HG02588 (cell line): ENCODE results near the gene STAT5B.
"Not testable (repeated sequence)": the region's sequence is repeated elsewhere in the genome, so short reads cannot be mapped to it uniquely, and the experiment has no call there.

Experiments used
- ATAC-seq: cut with Tn5 transposase; IDR thresholded peaks from one replicate; pipeline ENCODE4 v1.9.1; 2021; ENCODE audit warnings: mild to moderate bottlenecking, moderate library complexity; ENCODE audit not compliant: unreplicated experiment

Gene STAT5B

GRCh38 chr17:42276359-42276608 is at the start of gene STAT5B:
Gene STAT5B, minus strand, starts transcription at chr17:42276391. Its CDS starts 44,264 bp downstream, at chr17:42232127.
- ATAC-seq, result peak; percentile 62

DNA sequence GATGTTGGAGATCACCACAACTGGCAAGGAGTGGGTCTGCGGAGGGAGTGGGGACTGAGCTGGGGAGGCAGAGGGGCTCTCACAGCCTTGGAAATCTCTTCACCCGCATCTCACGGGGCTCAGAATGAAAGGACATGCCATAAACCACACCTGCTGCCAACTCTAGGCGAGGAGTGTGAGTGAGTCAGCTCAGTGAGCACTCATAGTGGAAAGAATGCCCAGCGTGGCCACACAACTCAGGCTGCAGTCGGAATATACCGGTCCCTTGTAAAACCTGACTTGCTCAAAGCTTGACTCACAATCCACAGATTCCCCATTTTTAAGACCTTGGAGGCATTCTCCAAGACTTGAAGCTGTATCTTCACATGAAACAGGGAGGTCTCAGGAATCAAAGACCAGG is 48.8 kb upstream of the STAT5B start:
- ATAC-seq, result no peak

- ATAC-seq, result no peak
Measured at GRCh38 chr17:42323268-42323773, 47.1 kb upstream of the STAT5B start.

- no peak for ATAC-seq
Measured at GRCh38 chr17:42322382-42323267, 46.4 kb upstream of the STAT5B start.

- no peak for ATAC-seq
Measured at GRCh38 chr17:42321555-42321954, 45.4 kb upstream of the STAT5B start.

GRCh38 chr17:42317967-42318366 is 41.8 kb upstream of the STAT5B start:
- not testable (repeated sequence) for ATAC-seq

GRCh38 chr17:42317266-42317845 is 41.2 kb upstream of the STAT5B start:
- no peak for ATAC-seq

DNA sequence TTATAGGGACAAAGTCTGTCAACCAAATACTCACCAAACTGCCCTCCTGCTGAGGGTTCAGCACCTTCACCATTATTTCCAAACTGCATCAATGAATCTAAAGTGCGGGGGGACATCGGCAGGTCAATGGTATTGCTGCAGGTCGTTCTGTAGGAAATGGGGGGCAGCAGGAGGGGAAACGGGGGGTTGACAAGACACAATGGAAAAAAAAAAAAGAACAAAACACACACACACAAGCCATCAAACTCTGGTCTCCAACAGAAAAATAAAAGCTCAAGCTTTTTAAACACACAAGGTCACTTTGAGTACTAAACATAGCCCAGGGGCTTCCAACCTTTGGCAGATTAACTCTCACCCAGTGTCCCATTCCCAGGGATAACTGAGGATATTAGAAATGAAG is 40.6 kb upstream of the STAT5B start:
- ATAC-seq, result no peak

- no peak for ATAC-seq
Measured at GRCh38 chr17:42315402-42316156, 39.4 kb upstream of the STAT5B start.

DNA sequence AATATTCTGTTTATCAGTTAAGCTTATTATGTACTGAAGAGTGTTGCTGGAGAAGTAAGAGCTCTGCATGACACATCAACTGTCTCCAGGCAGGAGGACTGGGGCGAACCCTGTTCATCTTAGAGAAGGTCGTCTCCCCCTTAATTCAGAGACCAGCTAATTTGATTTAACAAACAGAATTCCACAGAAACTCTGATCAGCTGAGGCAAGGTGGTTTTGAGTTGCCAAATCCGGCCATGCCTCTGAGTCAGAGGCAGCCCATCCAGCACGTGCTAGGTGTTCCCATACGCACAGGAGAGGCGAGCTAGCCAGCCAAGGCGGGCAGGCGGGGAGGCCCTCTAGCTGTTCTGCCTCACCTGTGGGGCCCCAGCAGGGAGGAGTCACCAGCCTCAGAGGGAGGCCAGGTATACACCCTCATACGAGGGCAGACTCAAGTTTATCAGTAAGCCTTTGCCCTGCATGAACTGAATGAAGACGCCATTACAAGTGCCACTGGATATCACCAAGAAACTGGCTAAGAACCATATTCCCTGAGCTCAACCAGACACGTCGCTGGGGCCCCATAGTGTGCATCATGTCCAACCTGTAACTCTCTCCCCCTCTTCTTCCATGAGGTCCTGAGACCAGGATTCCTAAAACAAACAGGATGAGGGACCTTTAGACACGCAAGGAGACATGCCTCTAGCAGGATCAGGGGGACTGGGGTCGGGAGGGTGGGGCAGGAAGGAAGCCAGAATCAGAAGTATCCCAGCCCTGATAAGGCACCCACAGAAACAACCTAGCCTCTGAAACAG is 37.8 kb upstream of the STAT5B start:
- no peak for ATAC-seq

DNA sequence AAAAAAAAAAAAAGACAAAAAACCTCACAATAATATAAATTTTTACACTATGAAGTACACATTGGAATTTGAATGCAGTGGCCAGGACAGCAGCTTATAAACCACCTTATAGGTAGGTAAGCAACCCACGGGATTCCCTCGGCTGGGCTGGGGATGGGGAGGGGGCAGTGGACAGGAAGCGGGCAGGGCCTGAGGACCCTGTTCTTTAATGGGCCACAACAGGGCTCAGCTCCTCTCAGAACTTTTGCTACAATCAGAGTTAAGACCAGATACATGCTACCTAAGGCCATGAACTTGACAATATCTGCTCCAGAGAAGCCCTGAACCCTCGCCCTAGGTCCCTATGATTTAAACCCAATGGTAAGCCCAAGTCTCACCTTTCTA is 37.2 kb upstream of the STAT5B start:
- ATAC-seq, result no peak

DNA sequence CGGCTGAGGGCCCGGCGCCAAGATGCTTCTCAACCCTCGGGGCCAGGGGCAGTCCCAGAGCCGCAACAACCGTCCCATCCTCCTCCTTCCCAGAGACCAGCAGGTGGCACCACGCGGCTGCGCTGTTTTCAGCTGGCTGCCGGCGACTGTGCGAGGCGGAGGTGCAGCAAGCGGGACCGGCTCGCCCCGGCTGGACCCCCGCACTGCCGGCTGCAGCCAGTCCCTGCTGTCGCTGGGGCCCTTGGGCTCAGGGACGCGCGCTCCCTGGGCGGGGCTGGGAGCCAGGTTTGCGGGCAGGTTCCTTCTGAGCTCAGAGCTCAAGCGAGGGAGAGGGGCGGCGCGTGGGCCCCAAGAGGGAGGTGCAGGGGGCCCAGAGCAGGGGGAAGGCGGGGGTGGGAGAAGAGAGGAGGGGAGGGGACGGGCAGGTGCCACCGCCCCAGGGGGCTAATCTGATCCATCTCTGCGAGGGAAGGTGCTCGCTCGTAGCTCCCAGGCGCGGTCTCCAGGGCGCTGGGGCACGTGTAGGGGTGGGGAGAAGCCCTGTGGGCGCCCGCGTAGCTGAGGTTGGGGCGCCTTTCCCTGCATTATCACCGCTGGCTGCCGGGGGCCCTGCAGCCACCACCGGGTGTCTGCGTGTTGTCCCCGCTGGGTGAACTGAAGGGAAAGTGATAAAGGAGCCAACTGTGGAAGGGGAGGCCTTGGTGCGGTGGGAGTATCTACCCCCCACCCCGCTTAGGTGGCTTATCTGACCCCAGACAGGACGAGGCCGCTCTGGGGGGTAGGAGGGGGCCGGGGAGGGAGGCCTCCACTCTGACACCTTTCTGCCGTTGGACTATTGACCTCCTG is 36.3 kb upstream of the STAT5B start:
- no peak for ATAC-seq

DNA sequence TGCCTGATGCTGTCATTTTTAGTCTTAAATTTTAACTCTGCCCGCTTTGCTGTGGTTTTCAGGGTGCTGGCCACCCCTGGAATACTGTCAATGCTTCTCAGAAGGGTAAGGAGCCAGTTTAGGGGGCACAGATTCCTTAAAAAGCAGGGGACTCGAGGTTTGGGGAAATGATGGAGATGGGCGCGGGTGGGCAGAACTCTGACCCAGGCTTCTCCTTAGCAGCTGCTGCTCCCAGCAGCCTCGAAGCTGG is 35.8 kb upstream of the STAT5B start:
- ATAC-seq, result no peak

DNA sequence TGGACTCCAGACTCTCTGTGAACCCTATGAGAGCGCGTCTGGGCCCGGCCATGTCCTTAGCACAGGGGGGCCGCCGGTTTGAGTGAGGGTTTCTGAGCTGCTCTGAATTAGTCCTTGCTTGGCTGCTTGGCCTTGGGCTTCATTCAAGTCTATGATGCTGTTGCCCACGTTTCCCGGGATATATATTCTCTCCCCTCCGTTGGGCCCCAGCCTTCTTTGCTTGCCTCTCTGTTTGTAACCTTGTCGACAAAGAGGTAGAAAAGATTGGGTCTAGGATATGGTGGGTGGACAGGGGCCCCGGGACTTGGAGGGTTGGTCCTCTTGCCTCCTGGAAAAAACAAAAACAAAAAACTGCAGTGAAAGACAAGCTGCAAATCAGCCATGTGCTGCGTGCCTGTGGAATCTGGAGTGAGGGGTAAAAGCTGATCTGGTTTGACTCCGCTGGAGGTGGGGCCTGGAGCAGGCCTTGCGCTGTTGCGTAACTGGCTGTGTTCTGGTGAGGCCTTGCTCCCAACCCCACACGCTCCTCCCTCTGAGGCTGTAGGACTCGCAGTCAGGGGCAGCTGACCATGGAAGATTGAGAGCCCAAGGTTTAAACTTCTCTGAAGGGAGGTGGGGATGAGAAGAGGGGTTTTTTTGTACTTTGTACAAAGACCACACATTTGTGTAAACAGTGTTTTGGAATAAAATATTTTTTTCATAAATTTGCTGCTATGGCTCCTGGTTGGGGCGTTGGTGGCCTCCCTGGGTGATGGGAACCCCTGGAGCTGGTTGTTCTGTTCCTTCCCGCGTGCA is 35.2 kb upstream of the STAT5B start:
- no peak for ATAC-seq

- ATAC-seq, result no peak
Measured at GRCh38 chr17:42310787-42311215, 34.6 kb upstream of the STAT5B start.

DNA sequence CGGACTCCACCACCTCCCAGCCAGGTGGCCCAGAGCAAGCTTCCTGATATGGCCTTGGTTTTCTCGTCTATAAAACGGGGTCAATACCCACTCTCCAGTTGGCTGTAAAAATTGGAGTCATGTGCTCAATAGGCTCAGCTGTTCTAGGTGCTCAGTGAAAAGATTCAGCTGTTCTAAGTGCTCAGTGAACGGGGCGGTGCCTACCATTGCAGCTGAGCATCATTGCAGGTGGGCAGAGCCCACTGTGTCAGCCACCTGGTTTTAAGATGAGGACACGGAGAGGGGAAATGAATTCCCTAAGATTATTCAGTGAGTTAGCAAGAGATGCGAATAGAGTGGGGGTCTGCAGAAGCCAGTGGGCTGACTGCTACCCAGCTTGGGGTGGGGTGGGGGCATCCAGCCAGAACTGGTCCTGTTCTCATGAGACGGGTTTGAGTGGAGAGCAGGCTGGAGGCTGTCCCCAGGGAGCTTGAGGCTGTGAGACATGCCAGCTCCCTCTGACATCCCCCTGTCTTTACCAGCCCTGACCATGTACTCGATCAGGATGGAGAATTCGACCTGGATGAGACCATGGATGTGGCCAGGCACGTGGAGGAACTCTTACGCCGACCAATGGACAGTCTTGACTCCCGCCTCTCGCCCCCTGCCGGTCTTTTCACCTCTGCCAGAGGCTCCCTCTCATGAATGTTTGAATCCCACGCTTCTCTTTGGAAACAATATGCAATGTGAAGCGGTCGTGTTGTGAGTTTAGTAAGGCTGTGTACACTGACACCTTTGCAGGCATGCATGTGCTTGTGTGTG is 34.0 kb upstream of the STAT5B start:
- no peak for ATAC-seq

DNA sequence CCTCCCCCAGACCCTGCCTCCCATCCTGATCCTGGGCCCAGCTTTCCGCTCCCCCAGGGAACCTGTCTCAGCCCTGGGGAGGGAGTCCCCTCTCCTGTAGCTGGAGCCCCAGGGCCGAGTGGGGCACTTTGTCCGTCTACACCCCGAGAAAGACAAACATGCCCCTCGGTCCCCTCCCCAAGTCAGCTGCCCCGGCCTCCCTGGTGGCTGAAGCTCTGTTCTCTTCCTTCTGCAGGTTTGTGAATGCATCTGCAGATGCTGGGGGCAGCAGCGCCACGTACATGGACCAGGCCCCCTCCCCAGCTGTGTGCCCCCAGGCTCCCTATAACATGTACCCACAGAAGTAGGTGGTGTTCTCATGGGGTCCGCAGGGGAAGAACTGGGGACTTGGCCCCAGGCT is 33.0 kb upstream of the STAT5B start:
- no peak for ATAC-seq

DNA sequence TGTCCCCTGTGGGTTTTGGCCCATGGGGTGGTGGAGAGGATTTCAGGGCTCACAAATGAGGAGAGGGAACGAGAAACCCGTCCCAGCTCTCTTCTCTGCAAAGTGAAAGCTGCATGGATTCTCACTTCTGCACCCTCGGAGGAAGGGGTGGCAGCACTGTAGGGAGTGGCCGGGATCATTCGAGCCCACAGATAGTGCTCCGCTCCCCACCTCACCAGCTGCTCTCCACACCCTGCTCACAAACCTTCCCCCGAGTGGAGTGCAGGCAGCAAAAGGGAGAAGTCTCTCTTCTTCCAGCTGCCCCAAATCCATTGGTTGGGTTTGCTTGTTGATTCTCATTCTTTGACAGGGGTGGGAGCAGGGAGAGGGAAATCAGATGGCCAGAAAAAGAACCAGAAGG is 32.3 kb upstream of the STAT5B start:
- ATAC-seq, result no peak
